ELF-1 (cell line): ENCODE data around the gene GULP1.
"Not testable (repeated sequence)": the region's sequence is repeated elsewhere in the genome, so short reads cannot be mapped to it uniquely, and the experiment has no call there.

Experiments
- DNase-seq: peaks from one replicate; pipeline ENCODE4 v3.0.0-alpha.2; 2016; ENCODE audit warnings: low read depth, low spot score

Gene GULP1

DNA sequence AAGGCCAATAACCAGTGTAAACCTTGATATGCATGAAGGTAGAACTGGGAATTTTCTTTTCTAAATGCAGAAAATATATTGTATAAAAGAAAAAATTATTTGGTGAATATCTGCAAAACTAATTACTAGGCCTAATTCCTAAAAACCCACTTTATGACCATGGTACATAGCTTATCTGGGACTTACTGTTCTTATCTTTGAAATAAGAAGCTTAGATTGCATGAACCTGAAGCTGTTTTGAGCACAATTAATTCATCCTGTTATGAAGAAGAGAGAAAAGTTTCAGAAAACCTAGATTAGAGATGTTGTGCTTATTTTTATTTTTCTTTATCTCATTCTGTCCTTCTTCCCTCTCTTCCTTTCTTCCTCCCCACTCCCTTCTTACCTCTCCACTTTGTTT lies 235.0 kb downstream of the GULP1 start:
- no peak for DNase-seq

DNA sequence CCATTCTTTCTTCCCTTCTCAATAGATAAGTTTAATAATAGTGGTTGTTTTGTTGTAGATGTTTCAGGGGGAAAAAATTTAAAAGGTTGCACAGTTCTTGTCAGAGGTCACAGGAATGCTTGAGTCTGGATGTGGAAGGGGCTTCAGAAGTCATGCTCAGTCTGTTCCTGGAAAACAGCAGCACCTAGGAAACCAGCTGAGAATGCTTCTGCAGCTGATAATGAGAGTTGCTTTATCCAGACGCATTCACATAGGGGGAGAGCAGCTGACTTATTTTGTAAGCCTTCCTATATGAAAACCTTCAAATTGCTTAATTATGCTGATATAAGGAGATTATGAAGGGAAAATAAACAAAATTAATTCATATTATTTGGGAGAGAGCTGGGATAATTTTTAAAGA lies 235.5 kb downstream of the GULP1 start:
- peak; percentile 38 for DNase-seq

GRCh38 chr2:188527581-188527993 lies 235.9 kb downstream of the GULP1 start:
- DNase-seq, result no peak

- no peak for DNase-seq
Measured at GRCh38 chr2:188529710-188530109, 238.0 kb downstream of the GULP1 start.

DNA sequence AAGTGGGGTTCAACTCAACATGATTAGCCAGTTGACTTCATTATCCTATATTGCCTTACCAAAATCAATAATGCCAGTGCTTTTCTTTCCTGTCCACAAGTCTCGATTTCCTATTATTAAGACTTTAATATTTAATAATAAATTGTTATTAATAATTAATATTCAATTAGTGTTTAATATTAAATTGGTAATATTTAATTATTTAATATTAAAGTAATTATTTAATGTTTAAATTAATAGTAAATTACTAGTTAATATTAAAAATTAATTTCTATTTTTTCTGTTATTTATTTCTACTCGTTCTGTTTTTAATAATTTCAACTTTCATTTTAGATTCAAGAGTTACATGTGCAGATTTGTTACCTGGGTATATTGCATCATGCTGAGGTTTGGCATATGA lies 243.2 kb downstream of the GULP1 start:
- DNase-seq, result no peak

- DNase-seq, result no peak
Measured at GRCh38 chr2:188551671-188552070, 260.0 kb downstream of the GULP1 start.

DNA sequence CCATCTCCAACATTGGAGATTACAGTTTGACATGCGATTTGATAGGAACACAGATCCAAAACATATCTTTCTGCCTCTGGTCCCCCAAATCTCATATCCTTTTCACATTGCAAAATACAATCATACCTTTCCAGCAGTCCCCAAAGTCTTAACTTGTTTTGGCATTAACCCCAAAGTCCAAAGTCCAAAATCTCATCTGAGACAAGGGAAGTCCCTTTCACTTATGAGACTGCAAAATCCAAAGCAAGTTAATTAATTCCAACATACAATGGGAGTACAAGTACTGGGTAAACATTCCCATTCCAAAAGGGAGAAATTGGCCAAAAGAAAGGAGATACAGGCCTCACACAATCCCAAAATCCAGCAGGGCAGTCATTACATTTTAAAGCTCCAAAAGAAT lies 265.4 kb downstream of the GULP1 start:
- no peak for DNase-seq

DNA sequence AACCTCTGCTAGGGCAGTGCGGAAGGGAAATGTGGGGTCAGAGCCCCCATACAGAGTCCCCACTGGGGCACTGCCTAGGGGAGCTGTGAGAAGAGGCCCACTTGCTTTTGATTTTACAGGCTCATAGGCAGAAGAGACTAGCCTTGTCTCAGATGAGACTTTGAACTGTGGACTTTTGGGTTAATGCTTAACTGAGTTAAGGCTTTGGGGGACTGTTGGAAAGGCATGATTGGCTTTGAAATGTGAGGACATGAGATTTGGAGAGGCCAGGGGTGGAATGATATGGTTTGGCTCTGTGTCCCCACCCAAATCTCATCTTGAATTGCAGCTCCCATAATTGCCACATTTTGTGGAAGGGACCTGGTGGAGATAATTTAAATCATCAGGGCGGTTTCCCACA lies 267.8 kb downstream of the GULP1 start:
- DNase-seq, result not testable (repeated sequence)

GRCh38 chr2:188561473-188561979 lies 269.9 kb downstream of the GULP1 start:
- no peak for DNase-seq

DNA sequence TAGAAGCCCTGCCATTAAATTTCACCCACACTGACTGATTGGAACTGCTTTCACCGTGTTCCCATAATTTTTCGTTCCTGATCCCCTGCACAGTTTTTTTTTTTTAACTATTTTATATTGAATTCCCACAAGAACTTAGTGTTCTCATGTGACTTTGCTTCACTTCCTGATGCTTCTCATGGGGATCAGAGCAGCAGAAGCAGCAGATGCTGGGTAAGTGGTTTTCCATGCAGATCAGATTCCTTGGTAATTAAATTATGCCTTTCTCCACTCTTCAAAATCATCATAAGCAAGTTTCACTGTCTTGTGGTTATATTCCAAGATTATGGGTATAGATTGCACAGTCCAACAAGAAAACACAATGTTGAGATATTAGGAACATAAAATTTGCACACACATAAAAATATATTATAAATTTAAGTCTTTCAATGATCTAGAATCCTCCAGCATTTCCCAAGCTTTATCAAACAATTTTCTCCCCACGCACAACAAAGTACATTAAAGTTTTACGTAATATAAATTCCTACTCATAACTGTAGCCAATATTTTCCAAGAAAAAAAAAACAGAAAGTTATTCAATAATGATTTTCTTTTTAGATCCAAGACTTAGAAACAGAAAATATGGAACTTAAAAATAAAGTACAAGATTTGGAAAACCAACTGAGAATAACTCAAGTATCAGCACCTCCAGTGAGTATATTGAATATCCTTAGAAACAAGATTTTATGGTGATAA lies 277.9 kb downstream of the GULP1 start:
- no peak for DNase-seq

- no peak for DNase-seq
Measured at GRCh38 chr2:188570370-188570769, 278.7 kb downstream of the GULP1 start.

DNA sequence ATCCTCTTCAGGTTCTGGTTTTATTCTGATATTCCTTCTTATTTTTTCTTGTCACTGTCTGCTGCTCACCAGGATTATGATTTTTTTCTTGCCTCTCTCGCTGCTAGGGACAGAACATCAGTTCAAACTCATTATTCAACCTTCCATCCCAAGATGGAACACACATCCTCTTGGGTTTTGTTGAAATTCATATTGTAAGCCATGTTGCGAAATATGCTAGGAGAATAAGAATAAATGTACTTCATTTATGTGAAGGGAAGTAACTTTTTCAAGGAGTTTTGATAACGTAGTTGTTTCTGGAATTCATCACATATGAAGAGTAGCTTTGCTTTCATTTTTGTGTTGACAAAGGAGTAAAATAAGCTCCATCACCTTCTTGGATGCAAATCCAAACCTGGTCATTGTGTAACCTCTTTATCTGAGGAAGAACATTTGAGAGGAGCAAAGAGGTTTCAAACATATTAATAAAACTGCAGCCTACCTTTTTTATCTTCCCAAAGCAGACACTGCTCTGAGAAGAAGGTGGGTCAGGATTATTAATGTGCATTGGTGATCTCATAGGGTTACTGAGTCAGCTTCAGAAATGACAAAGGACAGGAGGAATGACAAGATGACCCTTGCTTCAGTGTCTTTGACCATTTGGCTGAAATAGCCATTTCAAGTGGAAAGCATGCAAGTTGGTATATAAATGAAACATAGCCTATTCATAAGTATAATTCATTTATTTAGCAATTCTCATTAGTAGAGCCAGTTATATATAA lies 280.0 kb downstream of the GULP1 start:
- DNase-seq, result no peak

GRCh38 chr2:188572592-188572991 lies 280.9 kb downstream of the GULP1 start:
- no peak for DNase-seq

DNA sequence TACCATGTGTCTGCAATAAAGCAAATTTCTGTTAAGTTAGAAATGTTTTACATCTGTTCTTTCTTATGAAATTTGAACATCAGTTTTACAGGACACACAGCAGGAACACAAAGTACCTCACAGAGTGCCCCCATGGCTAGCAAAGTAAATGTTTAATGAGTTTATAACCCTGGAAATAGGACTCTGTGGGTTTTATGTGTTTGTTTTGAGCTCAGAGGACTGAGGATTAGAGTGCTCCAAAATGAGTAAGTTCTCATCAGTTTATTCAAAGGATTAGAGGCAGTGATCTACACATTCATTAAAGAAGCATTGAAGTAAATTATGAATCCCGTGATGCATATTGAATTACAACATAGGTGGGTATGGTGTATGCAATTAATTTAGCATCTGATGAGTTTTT lies 281.8 kb downstream of the GULP1 start:
- no peak for DNase-seq

GRCh38 chr2:188576006-188576405 lies 284.3 kb downstream of the GULP1 start:
- DNase-seq, result no peak

DNA sequence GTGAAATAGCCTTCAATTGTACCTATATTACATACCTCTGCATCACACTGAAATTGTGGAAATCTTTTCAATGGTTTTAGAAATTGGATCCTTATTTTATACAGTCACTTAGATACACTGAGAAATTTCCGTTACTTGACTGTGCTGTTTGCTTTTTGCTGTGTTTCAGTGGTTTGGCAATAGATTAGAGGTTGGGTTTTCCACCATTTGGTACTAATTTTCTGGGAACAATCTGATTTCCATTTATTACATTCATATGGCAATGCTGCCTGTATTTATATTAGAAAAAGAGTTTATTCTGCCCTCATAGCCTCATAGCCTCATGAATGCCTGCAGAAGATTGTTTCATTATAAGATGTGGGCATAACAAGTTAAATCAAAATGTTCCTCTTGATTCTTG lies 285.0 kb downstream of the GULP1 start:
- DNase-seq, result no peak

DNA sequence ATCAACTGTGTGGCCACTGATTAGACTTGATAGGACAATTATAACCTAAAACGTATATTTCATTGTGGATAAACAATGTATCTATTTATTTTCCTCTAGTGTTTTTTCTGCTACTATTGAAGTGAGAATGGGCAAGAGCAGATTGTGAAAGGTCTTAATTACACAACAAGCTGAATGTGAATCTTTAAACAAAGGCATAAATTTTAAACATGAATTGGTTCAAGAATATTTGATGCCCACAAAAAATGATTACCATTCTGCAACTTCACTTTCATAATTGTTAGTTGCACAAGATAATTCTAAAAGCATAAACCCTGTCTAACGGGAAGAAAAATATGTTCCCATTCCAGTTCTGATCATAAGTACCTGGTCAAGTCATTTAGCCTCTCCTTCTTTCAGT lies 285.6 kb downstream of the GULP1 start:
- no peak for DNase-seq

DNA sequence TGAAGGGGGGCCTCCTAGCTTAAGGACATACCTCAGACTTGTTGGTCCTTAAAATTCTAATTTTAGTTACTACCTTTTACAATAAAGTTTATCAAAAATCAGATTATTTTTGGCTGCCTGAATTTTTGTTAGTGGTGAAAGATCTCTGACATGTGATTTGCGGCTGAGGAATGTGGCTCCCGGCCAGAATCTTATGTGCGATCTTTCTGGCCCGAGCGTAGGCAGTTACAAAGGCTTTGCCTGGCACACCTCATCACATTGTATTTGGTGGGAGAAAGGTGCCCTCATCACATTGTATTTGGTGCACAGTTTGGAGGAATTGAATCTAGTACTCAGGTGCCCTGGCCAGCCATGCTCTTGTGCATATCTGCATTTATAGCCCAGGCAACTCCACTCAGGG lies 289.1 kb downstream of the GULP1 start:
- no peak for DNase-seq

GRCh38 chr2:188582211-188582610 lies 290.5 kb downstream of the GULP1 start:
- no peak for DNase-seq

- no peak for DNase-seq
Measured at GRCh38 chr2:188588235-188588634, 296.6 kb downstream of the GULP1 start.

DNA sequence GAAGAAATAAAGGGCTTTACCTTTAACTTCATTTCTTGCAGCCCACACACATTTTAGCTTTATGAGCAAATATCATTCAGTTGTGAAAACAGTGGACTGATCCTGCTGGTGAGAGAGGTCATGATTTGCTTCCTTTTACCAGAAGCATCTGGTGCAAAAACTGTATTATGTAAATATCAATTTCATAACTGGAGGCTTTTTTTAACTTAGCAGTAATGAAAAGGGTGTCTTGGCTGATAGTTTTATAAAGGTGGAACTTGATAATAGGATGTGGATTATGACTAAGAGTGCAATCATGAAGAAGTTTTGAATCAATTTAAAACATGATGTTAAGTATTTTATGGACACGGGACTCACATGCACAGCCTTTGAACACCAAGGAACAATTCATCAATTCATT lies 304.4 kb downstream of the GULP1 start:
- DNase-seq, result no peak

GRCh38 chr2:188598551-188598950 lies 306.9 kb downstream of the GULP1 start:
- DNase-seq, result no peak

- no peak for DNase-seq
Measured at GRCh38 chr2:188599140-188599539, 307.5 kb downstream of the GULP1 start.
